Fibroblast of pulmonary artery (primary cell): ENCODE data around the gene ZNF385A.

ENCODE experiments used
- DNase-seq: peaks from one replicate; pipeline ENCODE4 v3.0.0-alpha.2; 2010; ENCODE audit warnings: low read depth
- H3K4me3 ChIP-seq: replicated peaks from 2 replicates; pipeline ENCODE4 v1.5.1; 2011; ENCODE audit warnings: low read depth, mild to moderate bottlenecking, control low read depth, low read length, moderate library complexity
- CTCF ChIP-seq: IDR thresholded peaks from 2 replicates; pipeline ENCODE4 v1.5.1; 2011; ENCODE audit warnings: mild to moderate bottlenecking, control low read depth, low read length, inconsistent platforms; ENCODE audit errors: missing control alignments

Gene ZNF385A

GRCh38 chr12:54415221-54415929 is 30.8 kb upstream of the ZNF385A start:
- no peak for TF ChIP-seq CTCF
- H3K4me3 ChIP-seq = no peak overlapping the region
- DNase-seq = no peak

- peak overlapping the region; percentile 25 for H3K4me3 ChIP-seq
- TF ChIP-seq CTCF = no peak
- peak; percentile 56 for DNase-seq
These were observed 29.0 kb upstream of the ZNF385A start for GRCh38 chr12:54413284-54414190.

GRCh38 chr12:54412786-54413185 is 28.3 kb upstream of the ZNF385A start:
- H3K4me3 ChIP-seq = no peak overlapping the region
- DNase-seq = no peak
- no peak for TF ChIP-seq CTCF

GRCh38 chr12:54412348-54412747 is 27.8 kb upstream of the ZNF385A start:
- TF ChIP-seq CTCF = no peak
- no peak overlapping the region for H3K4me3 ChIP-seq
- DNase-seq = no peak

GRCh38 chr12:54411391-54412241 is 27.1 kb upstream of the ZNF385A start:
- no peak overlapping the region for H3K4me3 ChIP-seq
- no peak for TF ChIP-seq CTCF
- peak; percentile 90 for DNase-seq

- no peak for TF ChIP-seq CTCF
These were observed 24.7 kb upstream of the ZNF385A start for GRCh38 chr12:54409267-54409666.

More at GRCh38 chr12:54409267-54409666, 24.7 kb upstream of the ZNF385A start:
- DNase-seq = no peak
- no peak overlapping the region for H3K4me3 ChIP-seq
